ENCODE data around the gene ATP2A2.

Gene ATP2A2

GRCh38 chr12:110270125-110270962, 10.7 kb upstream of the ATP2A2 start:
- DNase-seq (ENCODE audit: low spot score) = no peak
- TF ChIP-seq CTCF (IDR thresholded peaks at IDR 0.05; ENCODE audit: borderline replicate concordance, control extremely low read depth, extremely low read depth, insufficient read depth, missing control alignments) = no peak
- in situ Hi-C loops (cut with MboI; ENCODE audit: low sequenced_read_pairs, unreplicated experiment) = no loop called here

GRCh38 chr12:110271015-110271414, 10.0 kb upstream of the ATP2A2 start:
- in situ Hi-C loops (cut with MboI; ENCODE audit: low sequenced_read_pairs, unreplicated experiment) = no loop called here
- DNase-seq (ENCODE audit: low spot score) = no peak
- TF ChIP-seq CTCF (IDR thresholded peaks at IDR 0.05; ENCODE audit: borderline replicate concordance, control extremely low read depth, extremely low read depth, insufficient read depth, missing control alignments) = no peak

GRCh38 chr12:110277530-110278254, 3.4 kb upstream of the ATP2A2 start:
- in situ Hi-C loops (cut with MboI; ENCODE audit: low sequenced_read_pairs, unreplicated experiment) = no loop called here
- TF ChIP-seq CTCF (IDR thresholded peaks at IDR 0.05; ENCODE audit: borderline replicate concordance, control extremely low read depth, extremely low read depth, insufficient read depth, missing control alignments) = no peak
- no peak for DNase-seq (ENCODE audit: low spot score)

GRCh38 chr12:110278255-110278536, 2.9 kb upstream of the ATP2A2 start:
- DNase-seq (ENCODE audit: low spot score) = no peak
- in situ Hi-C loops (cut with MboI; ENCODE audit: low sequenced_read_pairs, unreplicated experiment) = no loop called here
- no peak for TF ChIP-seq CTCF (IDR thresholded peaks at IDR 0.05; ENCODE audit: borderline replicate concordance, control extremely low read depth, extremely low read depth, insufficient read depth, missing control alignments)

- TF ChIP-seq CTCF (IDR thresholded peaks at IDR 0.05; ENCODE audit: borderline replicate concordance, control extremely low read depth, extremely low read depth, insufficient read depth, missing control alignments) = no peak
- DNase-seq (ENCODE audit: low spot score) = no peak
- in situ Hi-C loops (cut with MboI; ENCODE audit: low sequenced_read_pairs, unreplicated experiment) = no loop called here
These were observed 1.3 kb upstream of the ATP2A2 start for GRCh38 chr12:110279566-110280375.

- in situ Hi-C loops (cut with MboI; ENCODE audit: low sequenced_read_pairs, unreplicated experiment) = no loop called here
- DNase-seq (ENCODE audit: low spot score) = peak; percentile 52
These were observed 662 bp upstream of the ATP2A2 start for GRCh38 chr12:110280392-110280778.

More at GRCh38 chr12:110280392-110280778, 662 bp upstream of the ATP2A2 start:
- TF ChIP-seq CTCF (IDR thresholded peaks at IDR 0.05; ENCODE audit: borderline replicate concordance, control extremely low read depth, extremely low read depth, insufficient read depth, missing control alignments) = no peak

Data from GM13976 (cell line).